OCI-LY7 (cell line): Measurements from ENCODE around the gene DDB1. TPM values are rescaled to one million over a fixed set of nuclear protein-coding genes. Genes with fewer than 3 reads are reported as not detected.

Experiments
- BruUV-seq: library from RNA; stranded (reverse); fragments of 400-500 nt; replicated peaks from 2 replicates; lab custom pipeline; 2021; lab: Mats Ljungman, UMichigan
- CTCF ChIA-PET: fragments of 300-600 bp; sonication (Branson Sonifier 250); formaldehyde crosslinking; loops from one replicate; lab custom pipeline; 2022; ENCODE audit warnings: antibody characterized with exemption; ENCODE audit not compliant: unreplicated experiment; lab: Charles Lee
- POLR2A ChIA-PET: fragments of 300-600 bp; sonication (Branson Sonifier 250); formaldehyde crosslinking; loops from one replicate; lab custom pipeline; 2022; ENCODE audit warnings: antibody characterized with exemption; lab: Charles Lee
- DNase-seq: peaks from one replicate; pipeline ENCODE4 v3.0.0-alpha.2; 2015; ENCODE audit warnings: low spot score
- H2AFZ ChIP-seq: fragments of 200-600 bp; sonication (generic), shearing (Covaris generic); 2 replicates; pipeline ENCODE4 v1.6.1; 2014; ENCODE audit warnings: mild to moderate bottlenecking, antibody characterized with exemption, low read length, moderate library complexity
- H3K27ac ChIP-seq: fragments of 200-600 bp; sonication (generic); 2 replicates; pipeline ENCODE4 v1.5.1; 2014; ENCODE audit warnings: mixed run types, low read depth, mild to moderate bottlenecking, moderate library complexity, low read length, inconsistent platforms; ENCODE audit not compliant: poor library complexity, severe bottlenecking
- H3K36me3 ChIP-seq: fragments of 200-600 bp; sonication (generic); 2 replicates; pipeline ENCODE4 v1.6.1; 2014; ENCODE audit warnings: mild to moderate bottlenecking, antibody characterized with exemption, low read length, moderate library complexity, mixed read lengths; ENCODE audit not compliant: insufficient read depth
- H3K4me1 ChIP-seq: fragments of 200-600 bp; sonication (generic); 2 replicates; pipeline ENCODE4 v1.5.1; 2014; ENCODE audit warnings: mild to moderate bottlenecking, low read length; ENCODE audit not compliant: insufficient read depth, poor library complexity, severe bottlenecking
- H3K4me2 ChIP-seq: fragments of 200-600 bp; sonication (generic); 2 replicates; pipeline ENCODE4 v1.6.1; 2014; ENCODE audit warnings: mild to moderate bottlenecking, low read length
- H3K4me3 ChIP-seq: fragments of 200-600 bp; sonication (generic); 2 replicates; pipeline ENCODE4 v1.5.1; 2014; ENCODE audit warnings: mild to moderate bottlenecking, low read depth, low read length; ENCODE audit not compliant: poor library complexity, severe bottlenecking
- H3K79me2 ChIP-seq: fragments of 200-600 bp; sonication (generic); 2 replicates; pipeline ENCODE4 v1.6.1; 2016; ENCODE audit warnings: low read depth, mild to moderate bottlenecking, low read length, moderate library complexity, mixed read lengths; ENCODE audit not compliant: insufficient read depth
- H3K9me2 ChIP-seq: fragments of 200-600 bp; sonication (generic); 2 replicates; pipeline ENCODE4 v1.6.1; 2016; ENCODE audit warnings: mild to moderate bottlenecking, low read length, mixed read lengths; ENCODE audit not compliant: insufficient read depth
- H3K9me3 ChIP-seq: fragments of 200-600 bp; sonication (generic); 2 replicates; pipeline ENCODE4 v1.6.1; 2014; ENCODE audit warnings: mild to moderate bottlenecking, mixed run types, low read length, mixed read lengths
- H4K20me1 ChIP-seq: fragments of 200-600 bp; sonication (generic); 2 replicates; pipeline ENCODE4 v1.6.1; 2014; ENCODE audit warnings: mild to moderate bottlenecking, antibody characterized with exemption, low read length, moderate library complexity, mixed read lengths; ENCODE audit not compliant: insufficient read depth
- CTCF ChIP-seq: fragments of 200-600 bp; sonication (generic); conservative IDR thresholded peaks from 2 replicates; pipeline ENCODE4 v1.5.1; 2014; ENCODE audit warnings: mild to moderate bottlenecking, antibody characterized with exemption, low read length, moderate library complexity, mixed read lengths
- EZH2phosphoT487 ChIP-seq: fragments of 200-600 bp; sonication (generic); IDR thresholded peaks from 2 replicates; pipeline ENCODE4 v1.6.1; 2018; ENCODE audit warnings: low read depth, borderline replicate concordance, mild to moderate bottlenecking, mixed run types, antibody characterized with exemption, low read length, moderate library complexity, mixed read lengths
- intact Hi-C: fragments of 100-400 bp; cut with micrococcal nuclease; formaldehyde crosslinking; loops from one replicate; pipeline ENCODE4 v1.10.0; 2022; ENCODE audit not compliant: unreplicated experiment
- total RNA-seq, 2 experiments: library from RNA; depleted of rRNA in 1 of 2; stranded (reverse); fragments of >200 nt in 1 of 2; shearing (Covaris generic) in 1 of 2; gene quantifications; 2 replicates each; pipeline ENCODE4 v1.2.3, GENCODE V29; 2014 to 2022

DDB1 gene
- total RNA-seq, 2 experiments from 2014 or later, result 194 to 225 TPM

GRCh38 chr11:61367406-61367805 is 34.5 kb upstream of the DDB1 start:
- TSS peak; percentile 6 for BruUV-seq

GRCh38 chr11:61364012-61364675 is 31.2 kb upstream of the DDB1 start:
- H3K9me2 ChIP-seq, result no peaks in the 10 kb centered on the region
- peaks cover 48% of the 10 kb centered on the region for H3K79me2 ChIP-seq
- TF ChIP-seq CTCF (no peak), EZH2phosphoT487 (no peak)
- ChIA-PET CTCF (interaction anchor here (1.2 to 1.5 kb wide), 2 partner anchors 22 to 28 kb away, joined by 4 to 7 read pairs; no protein-coding TSS in a partner anchor), POLR2A (interaction anchor here (0.7 to 4.7 kb wide), 3 partner anchors 19 to 1193 kb away, joined by 3 to 80 read pairs (median 10); partner anchors contain the start of genes DDB1 and TKFC)
- peaks cover 61% of the 10 kb centered on the region for H3K36me3 ChIP-seq
- no peak overlapping the region for H2AFZ ChIP-seq
- no peaks in the 10 kb centered on the region for H4K20me1 ChIP-seq
- intact Hi-C loops, result loop anchor here (5.0 kb wide), 1 partner anchor 63 kb away; the partner anchor contains the start of gene CPSF7
- no peak overlapping the region for H3K27ac ChIP-seq
- no peaks in the 10 kb centered on the region for H3K9me3 ChIP-seq
- no peak for DNase-seq
- no TSS peak for BruUV-seq
- H3K4me1 ChIP-seq, result peaks cover 23% of the 10 kb centered on the region
- H3K4me3 ChIP-seq, result peak overlapping the region; percentile 86
- H3K4me2 ChIP-seq, result peak overlapping the region; percentile 85; the same call in 1 of the 2 replicates

More at GRCh38 chr11:61367406-61367805, 34.5 kb upstream of the DDB1 start:
- ChIA-PET CTCF (interaction anchor here (0.8 to 1.2 kb wide), 2 partner anchors 18 to 37 kb away, joined by 3 read pairs; no protein-coding TSS in a partner anchor), POLR2A (no interaction called here)
- intact Hi-C loops, result no loop called here
- peaks cover 23% of the 10 kb centered on the region for H3K79me2 ChIP-seq
- peaks cover 90% of the 10 kb centered on the region for H3K36me3 ChIP-seq
- no peak overlapping the region for H2AFZ ChIP-seq
- H3K9me2 ChIP-seq, result no peaks in the 10 kb centered on the region
- no peak for DNase-seq
- TF ChIP-seq EZH2phosphoT487 (no peak), CTCF (no peak)
- 0 out of 2 replicates have a peak, but pooled peaks cover 8% of the 10 kb centered on the region for H3K9me3 ChIP-seq
- no peaks in the 10 kb centered on the region for H4K20me1 ChIP-seq
- H3K27ac ChIP-seq, result no peak overlapping the region
- H3K4me1 ChIP-seq, result peaks cover 10% of the 10 kb centered on the region
- H3K4me2 ChIP-seq, result no peak overlapping the region
- H3K4me3 ChIP-seq, result no peak overlapping the region
